NOMO-1 (cell line): ENCODE results near the gene SLC47A2.
A peak's percentile ranks its signal among the peaks of the same experiment; 100 is the strongest.
"Not testable (repeated sequence)": the region's sequence is repeated elsewhere in the genome, so short reads cannot be mapped to it uniquely, and the experiment has no call there.

Experiments
- DNase-seq, 2 experiments: peaks; one replicate each; lab custom pipeline; 2025; ENCODE audit not compliant: unreplicated experiment in 2 of 2; lab: John Stamatoyannopoulos, UW

Gene SLC47A2

GRCh38 chr17:19712436-19713004 lies 3.9 kb downstream of the SLC47A2 start:
- no peak for DNase-seq

- no peak for DNase-seq
Measured at GRCh38 chr17:19709841-19710240, 6.5 kb downstream of the SLC47A2 start.

GRCh38 chr17:19708431-19709175 lies 7.8 kb downstream of the SLC47A2 start:
- DNase-seq = no peak

GRCh38 chr17:19707728-19708221 lies 8.6 kb downstream of the SLC47A2 start:
- DNase-seq = no peak

GRCh38 chr17:19706791-19707727 lies 9.3 kb downstream of the SLC47A2 start:
- DNase-seq = peak in 1 of 2 experiments; percentile 41

- no peak for DNase-seq
Measured at GRCh38 chr17:19705771-19706770, 10.3 kb downstream of the SLC47A2 start.

GRCh38 chr17:19705201-19705600 lies 11.2 kb downstream of the SLC47A2 start:
- no peak for DNase-seq

- no peak for DNase-seq
Measured at GRCh38 chr17:19703828-19704613, 12.4 kb downstream of the SLC47A2 start.

- DNase-seq = no peak
Measured at GRCh38 chr17:19703106-19703827, 13.1 kb downstream of the SLC47A2 start.

- peak; percentile 70 to 82 for DNase-seq
Measured at GRCh38 chr17:19702217-19702641, 14.2 kb downstream of the SLC47A2 start.

GRCh38 chr17:19686400-19687090 lies 29.8 kb downstream of the SLC47A2 start:
- DNase-seq = peak in 1 of 2 experiments; percentile 9

- DNase-seq = not testable (repeated sequence)
Measured at GRCh38 chr17:19684909-19685580, 31.3 kb downstream of the SLC47A2 start.

- DNase-seq = no peak
Measured at GRCh38 chr17:19683117-19683516, 33.3 kb downstream of the SLC47A2 start.

GRCh38 chr17:19678581-19679453 lies 37.6 kb downstream of the SLC47A2 start:
- DNase-seq = no peak

GRCh38 chr17:19677736-19678379 lies 38.5 kb downstream of the SLC47A2 start:
- no peak for DNase-seq

GRCh38 chr17:19676896-19677295 lies 39.5 kb downstream of the SLC47A2 start:
- no peak for DNase-seq
